Adrenal gland (tissue), 19 donors: Measurements from ENCODE around the gene CLPX. TPM values are rescaled to one million over a fixed set of nuclear protein-coding genes. Genes with fewer than 3 reads are reported as not detected.
A peak's percentile ranks its signal among the peaks of the same experiment; 100 is the strongest.

Source experiments
- DNase-seq, 7 donors: peaks; one replicate each; pipeline ENCODE4 v3.0.0-alpha.2; 2019 to 2020
- H3K27ac ChIP-seq, 5 donors: fragments of 200-600 bp; sonication (generic) in 4 of 5; 1 replicate in 3 of 5; 2 replicates in 2 of 5; pipeline versions ENCODE4 v1.5.1 to v1.8.0; 2016 to 2020; ENCODE audit warnings: mild to moderate bottlenecking in 1 of 5
- H3K27me3 ChIP-seq: fragments of 200-600 bp; 2 replicates; pipeline ENCODE4 v1.8.0; 2021
- H3K36me3 ChIP-seq, 2 donors: fragments of 200-600 bp; replicated peaks in 1 of 2; 1 replicate in 1 of 2; 2 replicates in 1 of 2; pipeline versions ENCODE4 v1.5.1 to v1.8.0; 2018 to 2022
- H3K4me1 ChIP-seq, 2 donors: fragments of 200-600 bp; replicated peaks in 1 of 2; 1 replicate in 1 of 2; 2 replicates in 1 of 2; pipeline versions ENCODE4 v1.5.1 to v1.8.0; 2018 to 2021
- H3K4me3 ChIP-seq, 4 donors: fragments of 200-600 bp; sonication (generic) in 3 of 4; one replicate each; pipeline ENCODE4 v1.5.1; 2016 to 2018
- H3K9me3 ChIP-seq, 3 donors: fragments of 200-600 bp; sonication (generic) in 1 of 3; replicated peaks in 1 of 3; 1 replicate in 2 of 3; 2 replicates in 1 of 3; pipeline versions ENCODE4 v1.5.1 to v1.8.0; 2016 to 2021
- CTCF ChIP-seq, 6 experiments: fragments of 450-650 bp in 4 of 6; fragments of 200-600 bp in 2 of 6; sonication (generic) in 1 of 6; IDR thresholded peaks; 1 replicate in 5 of 6; 2 replicates in 1 of 6; pipeline versions ENCODE4 v1.5.1 to v1.8.0; 2016 to 2021; ENCODE audit warnings: antibody characterized with exemption in 6 of 6, mild to moderate bottlenecking in 2 of 6, moderate library complexity in 1 of 6
- POLR2A ChIP-seq, 2 donors: fragments of 450-650 bp; IDR thresholded peaks; one replicate each; pipeline ENCODE4 v1.6.1; 2017; ENCODE audit warnings: antibody characterized with exemption in 2 of 2, mild to moderate bottlenecking in 2 of 2, moderate library complexity in 1 of 2
- WGBS, 4 donors: extraction: QIAGEN DNeasy Blood & Tissue Kit in 2 of 4; methylation state at CpG; one replicate each; pipeline versions ENCODE4 v1.1.5 to v1.1.7; 2013 to 2017; 5-methylcytosine and 5-hydroxymethylcytosine counted together
- intact Hi-C, 2 donors: fragments of 100-400 bp; cut with DNase I; formaldehyde crosslinking; loops; one replicate each; pipeline versions ENCODE4 v1.14.1 to v1.15.0; 2022 to 2023
- long read RNA-seq, 10 donors: library from polyadenylated mRNA in 3 of 10; unstranded in 2 of 10; stranded (forward) in 1 of 10; transcript quantifications; one replicate each; pipeline ENCODE4 v2.0.0 and lab custom pipeline, GENCODE V29; 2021 to 2026
- polyA plus RNA-seq, 3 donors: library from polyadenylated mRNA; stranded (reverse); fragments of 200-250 nt in 2 of 3; fragments of 350-450 nt in 1 of 3; fragmentation: Illumina TruSeq in 1 of 3; extraction: RNeasy Lipid Tissue Mini Kit (QIAGEN cat#74804) in 1 of 3; gene quantifications; one replicate each; pipeline ENCODE4 v1.2.3, GENCODE V29; 2013 to 2014
- total RNA-seq, 9 donors: library from RNA; depleted of rRNA in 4 of 9; stranded (reverse); fragments of >200 nt in 4 of 9; fragments of 120-200 nt in 1 of 9; fragmentation: NEBNext Ultra II Directional in 1 of 9; extraction: Animal tissue kit (Norgen Biotek cat#: 25700) in 1 of 9; gene quantifications; one replicate each; pipeline versions ENCODE4 v1.1.0 to v1.2.4, GENCODE V29; 2013 to 2023
- donor health status: healthy with polysubstance abuse.
- donor health status: Bipolar disorder and iron deficiency.
- donor health status: DM: yes; HTN: yes; CAD: no.
- donor health status: DM: no; HTN: no; CAD: no.
- donor health status: DM: no; HTN: no; CAD: no.
- donor health status: DM: yes; HTN: yes; CAD: no.

CLPX gene
- 10 to 100 TPM; 34.3 to 70.7 (median 50.1) TPM for total RNA-seq
- polyA plus RNA-seq: 10 to 100 TPM; 10.4 to 69.1 (median 11.3) TPM
- long read RNA-seq, donor 1, full-length matches to known transcripts: 6 of 17 reads
- long read RNA-seq, donor 1, partial matches to known transcripts: 11 of 17 reads
- long read RNA-seq, donor 1, other reads (novel, unspliced or antisense): 0 of 17 reads
- long read RNA-seq, donor 2, full-length matches to known transcripts: 4 of 9 reads
- long read RNA-seq, donor 2, partial matches to known transcripts: 5 of 9 reads
- long read RNA-seq, donor 2, other reads (novel, unspliced or antisense): 0 of 9 reads
- long read RNA-seq, donor 3, full-length matches to known transcripts: 9 of 9 reads
- long read RNA-seq, donor 3, partial matches to known transcripts: 0 of 9 reads
- long read RNA-seq, donor 3, other reads (novel, unspliced or antisense): 0 of 9 reads
- long read RNA-seq, donor 4, full-length matches to known transcripts: 10 of 34 reads
- long read RNA-seq, donor 4, partial matches to known transcripts: 19 of 34 reads
- long read RNA-seq, donor 4, other reads (novel, unspliced or antisense): 5 of 34 reads
- long read RNA-seq, donor 5, full-length matches to known transcripts: 51 of 63 reads
- long read RNA-seq, donor 5, partial matches to known transcripts: 4 of 63 reads
- long read RNA-seq, donor 5, other reads (novel, unspliced or antisense): 8 of 63 reads
- long read RNA-seq, donor 6, full-length matches to known transcripts: 7 of 14 reads
- long read RNA-seq, donor 6, partial matches to known transcripts: 6 of 14 reads
- long read RNA-seq, donor 6, other reads (novel, unspliced or antisense): 1 of 14 reads
- long read RNA-seq, donor 7, full-length matches to known transcripts: 2 of 9 reads
- long read RNA-seq, donor 7, partial matches to known transcripts: 7 of 9 reads
- long read RNA-seq, donor 7, other reads (novel, unspliced or antisense): 0 of 9 reads
- long read RNA-seq, donor 8, full-length matches to known transcripts: 5 of 18 reads
- long read RNA-seq, donor 8, partial matches to known transcripts: 13 of 18 reads
- long read RNA-seq, donor 8, other reads (novel, unspliced or antisense): 0 of 18 reads
- long read RNA-seq, donor 9, full-length matches to known transcripts: 6 of 23 reads
- long read RNA-seq, donor 9, partial matches to known transcripts: 17 of 23 reads
- long read RNA-seq, donor 9, other reads (novel, unspliced or antisense): 0 of 23 reads
- long read RNA-seq, donor 10, full-length matches to known transcripts: 8 of 16 reads
- long read RNA-seq, donor 10, partial matches to known transcripts: 8 of 16 reads
- long read RNA-seq, donor 10, other reads (novel, unspliced or antisense): 0 of 16 reads

DNA sequence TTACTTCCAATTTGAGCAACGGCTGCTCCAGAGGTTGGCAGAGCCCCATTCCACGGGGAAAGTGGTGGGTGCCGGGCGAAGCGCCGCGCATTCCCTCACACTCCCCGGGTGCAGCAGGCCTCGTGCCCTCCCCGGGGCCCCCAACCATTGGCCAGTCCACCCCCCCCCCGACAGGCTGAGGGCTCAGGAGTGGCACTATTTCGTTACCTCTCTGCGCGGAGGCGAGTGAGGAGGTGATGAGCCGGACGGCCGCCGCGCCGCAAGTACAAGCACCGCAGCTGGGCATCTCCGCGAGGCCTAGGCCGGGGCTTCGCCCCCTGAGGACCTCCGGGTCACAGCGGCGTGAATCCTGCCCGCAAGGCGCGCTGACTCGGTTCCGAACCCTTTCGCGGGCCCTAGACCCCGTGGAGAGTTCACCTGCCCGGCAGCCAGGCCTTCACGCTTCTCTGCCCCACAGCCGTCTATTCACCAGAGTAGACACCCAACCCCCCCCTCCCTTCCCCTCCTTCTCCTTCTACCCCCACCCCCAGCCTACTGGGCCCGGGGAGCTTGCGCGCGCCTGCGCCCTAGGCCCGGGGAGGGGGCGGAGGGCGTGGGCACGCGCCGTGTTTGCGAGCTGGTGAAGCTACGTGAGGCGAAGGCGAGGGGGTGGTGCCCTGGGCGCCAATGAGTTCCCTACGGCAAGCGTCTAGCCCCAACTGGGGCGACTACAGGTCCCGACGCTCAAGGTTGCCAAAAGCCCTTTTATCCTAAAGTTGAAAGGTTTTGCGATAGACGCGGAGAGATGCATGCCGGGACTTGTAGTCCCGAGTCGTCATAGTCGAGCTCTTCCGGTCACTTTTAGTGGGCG, at the start of gene CLPX:
CLPX (minus strand) TSS at position 475 of the 850 bp plus-strand sequence; CDS start at position 286, 189 bp downstream.
- 0 to 2% (median 0%) methylated on average over 10 to 70 of the region's 70 CpGs for WGBS, 4 donors
- Histone ChIP-seq H3K4me1 (peaks cover 22 to 26% of the 10 kb centered on the region in 2 donors), H3K27me3 (no peaks in the 10 kb centered on the region), H3K9me3 (no peaks in the 10 kb centered on the region), H3K4me3 (peak within 1 kb of the TSS; percentile 69 to 97 (median 90)), H3K27ac (peak within 1 kb of the TSS; percentile 88 to 94 (median 92)), H3K36me3 (peaks cover 0 to 1% of the 10 kb centered on the region in 2 donors)
- TF ChIP-seq CTCF (IDR thresholded peaks at IDR 0.05): no peak
- peak in 1 of 2 donors; percentile 89 for TF ChIP-seq POLR2A (IDR thresholded peaks at IDR 0.05)
- intact Hi-C loops: loop anchor here in 1 of 2 donors (5.0 kb wide), 2 partner anchors 87 to 112 kb away; partner anchors contain the start of gene RNU5A-1
- DNase-seq: peak; percentile 93 to 98 (median 96)

DNA sequence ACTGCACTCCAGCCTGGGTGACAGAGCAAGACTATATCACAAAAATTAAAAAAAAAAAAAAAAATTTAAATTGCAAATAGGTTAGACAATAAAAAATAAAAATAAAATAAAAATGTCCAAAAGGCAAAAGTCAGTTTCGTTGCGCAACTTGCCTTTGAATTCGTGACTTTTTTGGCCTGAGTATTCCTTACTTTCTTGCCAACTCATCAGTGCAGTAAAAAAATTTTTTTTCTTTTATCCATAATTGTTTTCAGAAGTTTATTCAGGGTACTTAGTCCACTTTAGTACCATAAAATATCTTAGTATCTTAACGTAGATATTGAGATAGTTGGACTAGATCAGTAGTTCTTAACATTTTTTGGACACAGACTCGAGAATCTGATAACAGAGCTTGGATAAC, 48.6 kb upstream of the CLPX start:
- WGBS, 4 donors: 65 to 85% (median 79%) methylated on average over 5 of the region's 5 CpGs
- no peak for DNase-seq
- no peak overlapping the region for H3K27ac ChIP-seq
- no peaks in the 10 kb centered on the region for H3K27me3 ChIP-seq
- intact Hi-C loops: no loop called here
- no peak overlapping the region for H3K4me3 ChIP-seq
- TF ChIP-seq POLR2A (IDR thresholded peaks at IDR 0.05): no peak
- TF ChIP-seq CTCF (IDR thresholded peaks at IDR 0.05): no peak
- no peaks in the 10 kb centered on the region for H3K4me1 ChIP-seq
- H3K9me3 ChIP-seq: no peaks in the 10 kb centered on the region
- H3K36me3 ChIP-seq: no peaks in the 10 kb centered on the region

DNA sequence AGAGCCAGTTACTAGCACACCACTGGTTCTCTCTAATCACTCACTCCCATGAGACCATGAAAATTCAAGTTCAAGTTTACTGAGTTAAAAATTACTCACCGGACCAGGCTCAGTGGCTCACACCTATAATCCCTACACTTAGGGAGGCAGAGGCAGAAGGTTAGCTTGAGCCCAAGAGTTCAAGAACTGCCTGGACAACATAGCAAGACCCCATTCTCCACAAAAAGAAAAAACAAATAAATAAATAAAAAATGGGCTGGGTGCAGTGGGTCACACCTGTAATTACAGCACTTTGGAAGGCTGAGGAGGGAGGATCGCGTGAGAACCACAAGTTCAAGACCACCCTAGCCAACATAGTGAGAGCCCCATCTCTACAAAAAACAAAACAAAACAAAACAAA, 47.4 kb upstream of the CLPX start:
- 93 to 97% (median 96%) methylated on average over 3 of the region's 3 CpGs for WGBS, 4 donors
- H3K36me3 ChIP-seq: no peaks in the 10 kb centered on the region
- H3K9me3 ChIP-seq: no peaks in the 10 kb centered on the region
- intact Hi-C loops: no loop called here
- no peaks in the 10 kb centered on the region for H3K4me1 ChIP-seq
- no peak overlapping the region for H3K4me3 ChIP-seq
- DNase-seq: no peak
- TF ChIP-seq POLR2A (IDR thresholded peaks at IDR 0.05) (no peak), CTCF (IDR thresholded peaks at IDR 0.05) (no peak)
- H3K27ac ChIP-seq: no peak overlapping the region
- no peaks in the 10 kb centered on the region for H3K27me3 ChIP-seq
